Calu3 (cell line): Measurements from ENCODE around the gene WFDC10A. TPM values are rescaled to one million over a fixed set of nuclear protein-coding genes. Genes with fewer than 3 reads are reported as not detected.
"Not testable (repeated sequence)": the region's sequence is repeated elsewhere in the genome, so short reads cannot be mapped to it uniquely, and the experiment has no call there.

Source experiments
- Bru-seq: library from RNA; stranded (reverse); fragments of 400-500 nt; gene quantifications from one replicate; lab custom pipeline; 2021; lab: Mats Ljungman, UMichigan
- BruChase-seq, 2 experiments: library from RNA; stranded (reverse); fragments of 400-500 nt; gene quantifications; one replicate each; lab custom pipeline; 2021; lab: Mats Ljungman, UMichigan
- BruUV-seq: library from RNA; stranded (reverse); fragments of 400-500 nt; replicated peaks from 2 replicates; lab custom pipeline; 2021; lab: Mats Ljungman, UMichigan
- CTCF ChIA-PET: fragments of 300-600 bp; sonication (Branson Sonifier 250); formaldehyde crosslinking; loops from one replicate; lab custom pipeline; 2022; ENCODE audit warnings: antibody characterized with exemption; lab: Charles Lee
- DNase-seq: peaks from one replicate; pipeline ENCODE4 v3.0.0; 2022
- H3K27ac Mint-ChIP-seq: one replicate; pipeline ENCODE4 v1.8.0; 2022; ENCODE audit warnings: mixed read lengths; ENCODE audit not compliant: unreplicated experiment
- H3K27me3 Mint-ChIP-seq: one replicate; pipeline ENCODE4 v1.8.0; 2022; ENCODE audit warnings: mixed read lengths; ENCODE audit not compliant: unreplicated experiment
- H3K36me3 Mint-ChIP-seq: one replicate; pipeline ENCODE4 v1.8.0; 2022; ENCODE audit warnings: mild to moderate bottlenecking, moderate library complexity, mixed read lengths; ENCODE audit not compliant: insufficient read depth, unreplicated experiment
- H3K4me1 Mint-ChIP-seq: one replicate; pipeline ENCODE4 v1.8.0; 2022; ENCODE audit warnings: mild to moderate bottlenecking, low read depth, mixed read lengths; ENCODE audit not compliant: unreplicated experiment
- H3K4me3 Mint-ChIP-seq: one replicate; pipeline ENCODE4 v1.8.0; 2022; ENCODE audit warnings: mild to moderate bottlenecking, low read depth, moderate library complexity, mixed read lengths; ENCODE audit not compliant: unreplicated experiment
- H3K9me3 Mint-ChIP-seq: one replicate; pipeline ENCODE4 v1.8.0; 2022; ENCODE audit warnings: low read depth, mixed read lengths; ENCODE audit not compliant: unreplicated experiment
- CTCF ChIP-seq: fragments of 200-600 bp; IDR thresholded peaks from one replicate; pipeline ENCODE4 v1.8.0; 2022; ENCODE audit warnings: antibody characterized with exemption; ENCODE audit not compliant: unreplicated experiment
- intact Hi-C: fragments of 100-400 bp; cut with micrococcal nuclease; formaldehyde crosslinking; loops from one replicate; pipeline ENCODE4 v1.10.0; 2022; ENCODE audit not compliant: unreplicated experiment
- long read RNA-seq: library from polyadenylated mRNA; stranded (forward); transcript quantifications from one replicate; pipeline ENCODE4 v2.0.0, GENCODE V29; 2022
- total RNA-seq: library from RNA; stranded (reverse); gene quantifications from 2 replicates; pipeline ENCODE4 v1.2.3, GENCODE V29; 2022

WFDC10A gene
- not detected in 2 replicates for total RNA-seq
- not detected for Bru-seq, nascent RNA
- BruChase-seq, experiment 1, labeled RNA remaining after a 6-hour chase = percentile 18 among the genes with signal in this experiment
- not detected for BruChase-seq, experiment 2, labeled RNA remaining after a 2-hour chase
- long read RNA-seq = 0 reads

GRCh38 chr20:45629496-45630100 is at the start of gene WFDC10A:
WFDC10A (plus strand) TSS chr20:45629739; CDS start chr20:45629814, 75 bp downstream.
- CTCF ChIA-PET = interaction anchor here (0.7 to 2.9 kb wide), 9 partner anchors 11 to 256 kb away, joined by 3 to 15 read pairs (median 4); partner anchors contain the start of gene WFDC2
- no peaks in the 10 kb centered on the region for H3K9me3 Mint-ChIP-seq
- H3K27ac Mint-ChIP-seq = no peak within 1 kb of the TSS
- intact Hi-C loops = loop anchor here (10.0 kb wide), 2 partner anchors 145 to 175 kb away; no protein-coding TSS in a partner anchor
- no peaks in the 10 kb centered on the region for H3K4me1 Mint-ChIP-seq
- H3K36me3 Mint-ChIP-seq = no peaks in the 10 kb centered on the region
- no TSS peak for BruUV-seq
- peaks cover 55% of the 10 kb centered on the region for H3K27me3 Mint-ChIP-seq
- peak; percentile 75 for DNase-seq
- no peak within 1 kb of the TSS for H3K4me3 Mint-ChIP-seq
- TF ChIP-seq CTCF = peak; percentile 79

GRCh38 chr20:45581702-45582101 is 47.8 kb upstream of the WFDC10A start:
- H3K36me3 Mint-ChIP-seq = no peaks in the 10 kb centered on the region
- TF ChIP-seq CTCF = no peak
- no peak overlapping the region for H3K27ac Mint-ChIP-seq
- no peak overlapping the region for H3K4me3 Mint-ChIP-seq
- DNase-seq = no peak
- H3K4me1 Mint-ChIP-seq = peaks cover 5% of the 10 kb centered on the region
- BruUV-seq = no TSS peak
- intact Hi-C loops = no loop called here
- CTCF ChIA-PET = no interaction called here
- peaks cover 31% of the 10 kb centered on the region for H3K27me3 Mint-ChIP-seq
- H3K9me3 Mint-ChIP-seq = no peaks in the 10 kb centered on the region

GRCh38 chr20:45583502-45583901 is 46.0 kb upstream of the WFDC10A start:
- intact Hi-C loops = no loop called here
- Mint-ChIP-seq H3K27me3 (peaks cover 29% of the 10 kb centered on the region), H3K4me3 (no peak overlapping the region), H3K27ac (no peak overlapping the region), H3K4me1 (no peaks in the 10 kb centered on the region), H3K36me3 (no peaks in the 10 kb centered on the region), H3K9me3 (no peaks in the 10 kb centered on the region)
- CTCF ChIA-PET = no interaction called here
- TF ChIP-seq CTCF = no peak
- DNase-seq = no peak
- BruUV-seq = no TSS peak

GRCh38 chr20:45584294-45584693 is 45.2 kb upstream of the WFDC10A start:
- H3K4me1 Mint-ChIP-seq, H3K36me3 Mint-ChIP-seq, BruUV-seq, H3K27ac Mint-ChIP-seq, intact Hi-C loops, H3K4me3 Mint-ChIP-seq, H3K9me3 Mint-ChIP-seq, DNase-seq: not testable (repeated sequence)
- CTCF ChIA-PET = interaction anchor here (0.6 kb wide), 1 partner anchor 45 kb away, joined by 4 read pairs; the partner anchor contains the start of gene WFDC10A
- peaks cover 21% of the 10 kb centered on the region for H3K27me3 Mint-ChIP-seq

GRCh38 chr20:45585986-45586385 is 43.6 kb upstream of the WFDC10A start:
- H3K4me1 Mint-ChIP-seq, intact Hi-C loops: not testable (repeated sequence)

More at GRCh38 chr20:45585986-45586385, 43.6 kb upstream of the WFDC10A start:
- not testable (repeated sequence) for H3K27ac Mint-ChIP-seq, H3K27me3 Mint-ChIP-seq, BruUV-seq, DNase-seq, H3K36me3 Mint-ChIP-seq, H3K9me3 Mint-ChIP-seq, H3K4me3 Mint-ChIP-seq
- CTCF ChIA-PET = interaction anchor here (0.6 kb wide), 1 partner anchor 556 kb away, joined by 3 read pairs; no protein-coding TSS in a partner anchor
